GM12878 (cell line): ENCODE measurements around the gene LRRC4B. TPM values are rescaled to one million over a fixed set of nuclear protein-coding genes. Genes with fewer than 3 reads are reported as not detected.

Source experiments
- ATAC-seq: fragments of 200-7000 bp; cut with Tn5 transposase; 3 replicates; pipeline ENCODE4 v1.9.1; 2020; ENCODE audit warnings: mild to moderate bottlenecking, moderate library complexity
- BruUV-seq: library from RNA; stranded (reverse); fragments of 400-500 nt; replicated peaks from 2 replicates; lab custom pipeline; 2021; lab: Mats Ljungman, UMichigan
- CTCF ChIA-PET: fragments of 300-600 bp; sonication (Branson Sonifier 250); formaldehyde crosslinking; extraction: SDS; loops from one replicate; lab custom pipeline; 2021; ENCODE audit warnings: inconsistent platforms; lab: Yijun Ruan, JAX
- POLR2A ChIA-PET: fragments of 350-600 bp; formaldehyde crosslinking; extraction: SDS; loops from one replicate; lab custom pipeline; 2021; ENCODE audit warnings: inconsistent platforms; lab: Charles Lee
- RAD21 ChIA-PET: fragments of 300-600 bp; sonication (Branson Sonifier 250); formaldehyde crosslinking; loops from one replicate; lab custom pipeline; 2023; ENCODE audit warnings: antibody characterized with exemption; ENCODE audit not compliant: unreplicated experiment; lab: Charles Lee
- SMC1A ChIA-PET: fragments of 300-600 bp; sonication (Branson Sonifier 250); formaldehyde crosslinking; loops from one replicate; lab custom pipeline; 2023; ENCODE audit not compliant: unreplicated experiment, uncharacterized antibody; lab: Charles Lee
- DNase-seq: peaks from one replicate; pipeline ENCODE4 v3.0.0-alpha.2; 2011; ENCODE audit warnings: low read depth, low spot score
- FAIRE-seq: peaks from 3 replicates; lab custom pipeline; 2011; peaks lifted over from hg19 to GRCh38; lab: Jason Lieb, UNC
- H2AFZ ChIP-seq: 2 replicates; pipeline ENCODE4 v1.6.0; 2011; ENCODE audit warnings: low read depth, low read length, control low read depth; ENCODE audit not compliant: control insufficient read depth
- H3K27ac ChIP-seq: 2 replicates; pipeline ENCODE4 v1.5.1; 2011; ENCODE audit warnings: control low read depth; ENCODE audit not compliant: control insufficient read depth, insufficient read depth
- H3K27me3 ChIP-seq, 2 experiments: replicated peaks in 1 of 2; 2 replicates each; pipeline versions ENCODE4 v1.6.0 to v1.6.1; 2011; ENCODE audit warnings: low read length in 1 of 2; ENCODE audit not compliant: control insufficient read depth in 2 of 2, insufficient read depth in 2 of 2
- H3K36me3 ChIP-seq, 2 experiments: 2 replicates each; pipeline ENCODE4 v1.5.1; 2011; ENCODE audit warnings: low read length in 1 of 2; ENCODE audit not compliant: control insufficient read depth in 2 of 2, insufficient read depth in 2 of 2
- H3K4me1 ChIP-seq: 2 replicates; pipeline ENCODE4 v1.6.1; 2011; ENCODE audit warnings: mild to moderate bottlenecking, low read length, moderate library complexity, mixed read lengths; ENCODE audit not compliant: control insufficient read depth, insufficient read depth
- H3K4me2 ChIP-seq: 2 replicates; pipeline ENCODE4 v1.6.0; 2011; ENCODE audit warnings: control low read depth; ENCODE audit not compliant: control insufficient read depth, insufficient read depth
- H3K4me3 ChIP-seq: fragments of 200-600 bp; sonication (generic); 2 replicates; pipeline ENCODE4 v1.5.1; 2016
- H3K79me2 ChIP-seq: 2 replicates; pipeline ENCODE4 v1.6.0; 2011; ENCODE audit warnings: low read length; ENCODE audit not compliant: control insufficient read depth, insufficient read depth
- H3K9ac ChIP-seq: 2 replicates; pipeline ENCODE4 v1.8.0; 2011; ENCODE audit warnings: low read length, control low read depth, mixed read lengths; ENCODE audit not compliant: control insufficient read depth, insufficient read depth
- H3K9me3 ChIP-seq: replicated peaks from 3 replicates; pipeline ENCODE4 v1.5.1; 2011; ENCODE audit warnings: mild to moderate bottlenecking, low read length; ENCODE audit not compliant: control insufficient read depth, insufficient read depth
- H4K20me1 ChIP-seq: 2 replicates; pipeline ENCODE4 v1.6.0; 2011; ENCODE audit not compliant: control insufficient read depth, insufficient read depth
- ATF7 ChIP-seq: fragments of 450-650 bp; IDR thresholded peaks from 2 replicates; pipeline ENCODE4 v1.6.1; 2016; ENCODE audit warnings: low read depth, mild to moderate bottlenecking
- JUNB ChIP-seq: IDR thresholded peaks from 2 replicates; pipeline ENCODE4 v1.6.1; 2016; ENCODE audit warnings: antibody characterized with exemption, mild to moderate bottlenecking
- MAX ChIP-seq: IDR thresholded peaks from 2 replicates; pipeline ENCODE4 v1.6.1; 2012; ENCODE audit warnings: low read depth, low read length, improper control_type of control experiment
- NKRF ChIP-seq: fragments of 450-650 bp; conservative IDR thresholded peaks from 2 replicates; pipeline ENCODE4 v1.6.1; 2017; ENCODE audit warnings: mild to moderate bottlenecking, moderate library complexity
- POLR2A ChIP-seq: IDR thresholded peaks from 2 replicates; pipeline ENCODE4 v1.6.1; 2011; ENCODE audit warnings: low read depth, mild to moderate bottlenecking, low read length
- POLR2AphosphoS2 ChIP-seq: IDR thresholded peaks from 2 replicates; pipeline ENCODE4 v1.6.1; 2011; ENCODE audit warnings: low read depth, mild to moderate bottlenecking, low read length, improper control_type of control experiment, moderate library complexity
- RAD21 ChIP-seq: IDR thresholded peaks from 2 replicates; pipeline ENCODE4 v1.6.1; 2011; ENCODE audit warnings: mild to moderate bottlenecking, low read depth, low read length, moderate library complexity; ENCODE audit not compliant: insufficient read depth
- RELA ChIP-seq: fragments of 450-650 bp; IDR thresholded peaks from 2 replicates; pipeline ENCODE4 v1.8.0; 2014; ENCODE audit warnings: borderline replicate concordance; ENCODE audit not compliant: partially characterized antibody
- REST ChIP-seq: IDR thresholded peaks from 2 replicates; pipeline ENCODE4 v1.6.1; 2012; ENCODE audit warnings: mild to moderate bottlenecking, low read depth, low read length
- SIN3A ChIP-seq: IDR thresholded peaks from 2 replicates; pipeline ENCODE4 v1.6.1; 2012; ENCODE audit warnings: low read depth, low read length, improper control_type of control experiment
- SP1 ChIP-seq: IDR thresholded peaks from one replicate; pipeline ENCODE4 v1.6.1; 2011; ENCODE audit warnings: low read depth, low read length
- STAT1 ChIP-seq: fragments of 450-650 bp; conservative IDR thresholded peaks from 2 replicates; pipeline ENCODE4 v1.6.1; 2014; ENCODE audit warnings: antibody characterized with exemption, mild to moderate bottlenecking
- WRNIP1 ChIP-seq: IDR thresholded peaks from 2 replicates; pipeline ENCODE4 v1.6.1; 2011; ENCODE audit warnings: low read depth, low read length, improper control_type of control experiment, borderline replicate concordance
- ZNF207 ChIP-seq: fragments of 450-650 bp; IDR thresholded peaks from 2 replicates; pipeline ENCODE4 v1.6.1; 2014; ENCODE audit warnings: antibody characterized with exemption, mild to moderate bottlenecking, borderline replicate concordance
- WGBS: methylation state at CpG from one replicate; pipeline ENCODE4 v1.1.6; 2016; ENCODE audit warnings: low lambda C conversion rate; ENCODE audit not compliant: insufficient replicate concordance, insufficient coverage; ENCODE audit errors: missing lambda C conversion rate; 5-methylcytosine and 5-hydroxymethylcytosine counted together
- in situ Hi-C: fragments of 300-500 bp; cut with MboI; formaldehyde crosslinking; loops from 9 replicates; pipeline ENCODE4 v1.14.3; 2018; ENCODE audit warnings: mixed read lengths
- intact Hi-C: fragments of 100-400 bp; cut with micrococcal nuclease; formaldehyde crosslinking; loops from one replicate; pipeline ENCODE4 v1.14.2; 2022; ENCODE audit not compliant: unreplicated experiment
- polyA plus RNA-seq, 11 experiments: library from polyadenylated mRNA; depleted of rRNA in 4 of 11; unstranded in 6 of 11; stranded (reverse) in 5 of 11; fragments of >200 nt; fragmentation: Nextera tagmentation in 4 of 11; fragmentation: Illumina TruSeq in 1 of 11; extraction: Ambion mirVana in 4 of 11; extraction: Trizol in 1 of 11; gene quantifications; 1 replicate in 1 of 11; 2 replicates in 10 of 11; pipeline versions ENCODE4 v1.2.1 to v1.2.3, GENCODE V29; 2011 to 2016; ENCODE audit warnings: inconsistent platforms in 2 of 11, missing spikeins in 2 of 11, low read depth in 1 of 11
- total RNA-seq, 4 experiments: library from RNA; depleted of rRNA in 3 of 4; stranded (reverse); fragments of >200 nt in 3 of 4; fragmentation: Illumina TruSeq in 1 of 4; extraction: Trizol in 1 of 4; gene quantifications; 2 replicates each; pipeline versions ENCODE4 v1.2.1 to v1.2.3, GENCODE V29; 2013 to 2021

LRRC4B gene
- total and polyA plus RNA-seq, 10 of the 15 experiments (the other 5 are each of a cell fraction or from before 2014, with no cell fraction given): 0.14 TPM; not detected in 9

GRCh38 chr19:50602496-50602895 is 34.3 kb upstream of the LRRC4B start:
- no peaks in the 10 kb centered on the region for H4K20me1 ChIP-seq
- no peak for FAIRE-seq
- DNase-seq: no peak
- no peaks in the 10 kb centered on the region for H3K36me3 ChIP-seq
- ATAC-seq: no peak
- no peak overlapping the region for H3K4me3 ChIP-seq
- H3K9me3 ChIP-seq: no peaks in the 10 kb centered on the region; the same call in 1 of the 3 replicates
- no peak overlapping the region for H2AFZ ChIP-seq
- SMC1A ChIA-PET: interaction anchor here (0.7 kb wide), 1 partner anchor 175 kb away, joined by 3 read pairs; no protein-coding TSS in a partner anchor
- RAD21 ChIA-PET: no interaction called here
- BruUV-seq: no TSS peak
- POLR2A ChIA-PET: no interaction called here
- H3K4me1 ChIP-seq: no peaks in the 10 kb centered on the region
- intact Hi-C loops: no loop called here
- CTCF ChIA-PET: no interaction called here
- no peak overlapping the region for H3K4me2 ChIP-seq
- 39% methylated on average over 6 of the region's 6 CpGs for WGBS
- H3K27me3 ChIP-seq: no peaks in the 10 kb centered on the region
- TF ChIP-seq RELA: no peak
- TF ChIP-seq JUNB: no peak
- no peak for TF ChIP-seq POLR2AphosphoS2
- TF ChIP-seq NKRF: no peak
- no peak for TF ChIP-seq ATF7
- TF ChIP-seq MAX: no peak
- TF ChIP-seq SIN3A: no peak
- no peak for TF ChIP-seq REST
- no peak for TF ChIP-seq POLR2A
- no peak for TF ChIP-seq STAT1
- TF ChIP-seq WRNIP1: no peak
- no peak for TF ChIP-seq ZNF207
- no peak for TF ChIP-seq SP1
- no peak for TF ChIP-seq RAD21
- H3K9ac ChIP-seq: no peak overlapping the region
- in situ Hi-C loops: no loop called here
- no peaks in the 10 kb centered on the region for H3K79me2 ChIP-seq
- H3K27ac ChIP-seq: no peak overlapping the region
